AG10803 (cell line): ENCODE measurements around the gene B4GALT2.

Source experiments
- DNase-seq: peaks from one replicate; pipeline ENCODE4 v3.0.0; 2010; ENCODE audit warnings: low read depth
- H3K4me3 ChIP-seq: 2 replicates; pipeline ENCODE4 v1.5.1; 2011; ENCODE audit warnings: mild to moderate bottlenecking, low read length, control low read depth
- TF ChIP-seq, protein P1 (sequence below): conservative IDR thresholded peaks from 2 replicates; pipeline ENCODE4 v1.5.1; 2011; ENCODE audit warnings: mild to moderate bottlenecking, low read length, control low read depth, inconsistent platforms

The B4GALT2 gene

DNA sequence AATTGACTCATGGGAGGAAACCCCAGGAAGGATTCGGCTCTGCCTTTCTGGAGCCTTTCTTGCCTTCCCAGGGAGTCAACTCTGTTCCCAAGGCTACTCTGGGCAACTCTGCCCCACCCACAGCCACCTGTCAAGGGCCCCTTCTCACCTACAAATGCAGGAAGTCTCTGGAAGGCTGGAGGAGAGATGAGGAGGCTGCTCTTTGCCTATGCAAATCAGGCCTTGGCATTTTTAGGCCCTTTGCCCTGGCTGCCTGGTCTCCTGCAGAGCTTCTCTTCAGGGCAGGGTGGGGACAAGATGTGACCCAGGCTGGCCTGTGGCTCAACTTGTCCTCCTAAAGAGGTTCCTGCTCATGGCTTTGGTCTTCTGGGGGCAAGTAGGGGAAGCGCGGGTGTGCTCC, 46.8 kb downstream of the B4GALT2 start:
- no peak overlapping the region for H3K4me3 ChIP-seq

DNA sequence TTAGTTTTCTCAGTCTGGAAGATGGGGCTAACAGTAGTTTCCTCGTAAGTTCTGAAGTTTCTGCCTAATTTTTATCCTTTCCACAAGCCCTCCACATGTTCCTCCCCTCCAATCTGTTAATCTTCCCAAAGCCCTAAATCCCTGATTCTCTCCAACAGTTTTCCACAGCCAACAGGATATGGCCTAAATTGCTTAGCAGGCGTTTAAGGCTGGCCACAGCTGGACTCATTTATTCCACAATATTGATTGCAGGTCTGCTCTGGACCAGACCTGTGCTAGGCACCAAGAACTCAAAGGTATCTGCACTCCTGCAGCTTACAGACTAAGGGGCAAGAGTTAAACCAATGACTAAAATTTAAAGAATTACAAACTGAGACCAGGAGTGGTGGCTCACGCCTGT, 48.3 kb downstream of the B4GALT2 start:
- DNase-seq: no peak
- H3K4me3 ChIP-seq: no peak overlapping the region
- TF ChIP-seq, protein P1, sequence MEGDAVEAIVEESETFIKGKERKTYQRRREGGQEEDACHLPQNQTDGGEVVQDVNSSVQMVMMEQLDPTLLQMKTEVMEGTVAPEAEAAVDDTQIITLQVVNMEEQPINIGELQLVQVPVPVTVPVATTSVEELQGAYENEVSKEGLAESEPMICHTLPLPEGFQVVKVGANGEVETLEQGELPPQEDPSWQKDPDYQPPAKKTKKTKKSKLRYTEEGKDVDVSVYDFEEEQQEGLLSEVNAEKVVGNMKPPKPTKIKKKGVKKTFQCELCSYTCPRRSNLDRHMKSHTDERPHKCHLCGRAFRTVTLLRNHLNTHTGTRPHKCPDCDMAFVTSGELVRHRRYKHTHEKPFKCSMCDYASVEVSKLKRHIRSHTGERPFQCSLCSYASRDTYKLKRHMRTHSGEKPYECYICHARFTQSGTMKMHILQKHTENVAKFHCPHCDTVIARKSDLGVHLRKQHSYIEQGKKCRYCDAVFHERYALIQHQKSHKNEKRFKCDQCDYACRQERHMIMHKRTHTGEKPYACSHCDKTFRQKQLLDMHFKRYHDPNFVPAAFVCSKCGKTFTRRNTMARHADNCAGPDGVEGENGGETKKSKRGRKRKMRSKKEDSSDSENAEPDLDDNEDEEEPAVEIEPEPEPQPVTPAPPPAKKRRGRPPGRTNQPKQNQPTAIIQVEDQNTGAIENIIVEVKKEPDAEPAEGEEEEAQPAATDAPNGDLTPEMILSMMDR: no peak

More for the DNA sequence above, 46.8 kb downstream of the B4GALT2 start:
- TF ChIP-seq, protein P1: no peak
- DNase-seq: no peak

DNA sequence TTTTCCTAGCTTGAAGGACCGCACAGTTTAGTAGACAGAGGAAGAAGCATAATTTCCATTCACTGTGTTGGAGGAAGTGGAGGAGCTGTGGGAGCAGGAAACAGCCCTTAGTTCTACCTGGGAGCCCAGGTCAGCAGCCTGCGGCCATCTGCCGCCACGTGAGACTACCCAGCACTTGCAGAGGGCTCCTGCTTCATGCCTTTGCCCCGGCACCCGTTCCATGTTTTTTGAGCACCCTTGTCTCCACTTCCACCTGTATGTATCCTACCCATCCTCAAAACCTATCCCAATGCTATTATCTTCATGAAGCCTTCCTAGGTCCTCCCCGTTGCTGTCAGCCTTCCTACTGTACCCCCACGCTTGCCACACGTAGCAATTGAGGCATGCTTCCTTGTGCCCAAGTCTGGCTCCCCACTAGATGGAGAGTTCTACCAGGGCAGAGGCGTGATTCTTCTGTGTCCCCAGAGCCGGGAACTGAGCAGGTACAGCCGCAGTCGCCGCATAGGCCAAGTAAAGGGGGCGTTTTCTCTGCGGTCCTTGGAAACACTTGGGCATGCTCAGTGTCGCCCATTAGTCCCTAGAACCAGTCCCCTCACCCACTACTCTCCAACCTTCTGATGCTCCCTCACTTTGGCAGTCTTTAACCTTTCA, 50.4 kb downstream of the B4GALT2 start:
- DNase-seq: no peak
- TF ChIP-seq, protein P1: 0 out of 2 replicates have a peak, but pooled peaks have one; percentile 0
- peak overlapping the region; percentile 81 for H3K4me3 ChIP-seq

DNA sequence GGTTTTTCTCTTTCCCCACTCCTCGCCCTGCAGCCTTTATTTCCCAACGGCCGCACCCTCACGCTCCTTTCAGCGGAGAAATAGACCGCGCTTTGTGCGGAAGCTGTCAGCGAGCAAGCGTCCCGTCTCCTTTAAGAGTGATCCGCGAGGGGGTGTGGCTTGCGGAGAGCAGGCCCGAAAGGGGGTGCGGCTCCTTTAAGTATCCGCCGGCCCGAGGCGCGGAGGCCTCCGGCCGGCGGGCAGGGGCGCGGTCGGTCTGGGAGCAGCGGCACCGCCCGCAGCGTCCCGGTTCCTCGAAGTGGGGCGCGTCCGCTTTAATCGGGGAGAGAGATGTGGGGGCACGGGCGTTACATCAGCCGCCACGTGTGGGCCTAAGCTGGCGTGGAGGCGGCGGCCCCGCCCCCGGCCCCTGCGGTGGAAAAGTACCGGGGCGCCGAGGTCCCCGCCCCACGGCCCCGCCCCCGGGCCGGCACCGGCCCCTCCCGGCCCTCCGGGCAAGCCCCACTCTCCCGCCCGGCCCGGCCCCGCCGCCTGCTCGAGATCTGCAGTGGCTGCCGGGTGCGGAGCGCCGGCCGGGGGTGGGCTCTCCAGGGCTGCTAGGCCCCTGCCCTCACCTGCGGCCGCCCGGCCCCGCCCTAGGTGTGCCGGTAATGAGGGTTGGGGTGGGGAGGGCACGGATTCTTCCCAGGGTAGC, 51.0 kb downstream of the B4GALT2 start:
- TF ChIP-seq, protein P1: no peak
- peak; percentile 88 for DNase-seq
- H3K4me3 ChIP-seq: peak overlapping the region; percentile 81

DNA sequence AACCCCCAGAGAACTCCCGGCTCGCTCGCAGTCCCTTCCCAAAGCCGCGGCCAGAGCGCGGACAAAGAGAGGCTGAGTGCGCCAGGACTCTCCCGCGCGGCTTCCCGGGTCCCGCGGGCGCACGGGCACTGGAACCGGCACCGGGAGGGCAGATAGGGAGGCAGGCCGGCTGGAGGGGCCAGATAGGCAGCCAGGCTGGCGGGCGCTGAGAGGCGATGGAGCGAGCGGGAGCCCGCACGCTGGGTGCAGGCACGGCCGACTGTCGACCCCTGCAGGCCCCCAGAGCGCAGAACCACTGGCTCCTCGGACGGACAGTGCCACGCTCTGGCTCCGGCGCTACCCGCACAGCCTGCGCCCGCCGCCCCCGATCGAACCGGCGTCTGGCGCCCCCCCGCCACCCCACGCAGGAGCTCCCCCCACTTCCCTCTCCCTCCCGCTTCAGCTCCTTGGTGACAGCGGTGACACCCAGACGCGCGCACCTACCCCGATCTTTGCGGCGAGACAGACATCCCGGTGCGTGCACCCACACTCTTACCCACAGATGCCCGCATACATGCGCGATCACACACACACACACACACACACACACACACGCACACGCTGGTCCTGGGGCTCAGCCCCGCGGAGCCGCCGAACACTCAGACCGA, 51.7 kb downstream of the B4GALT2 start:
- TF ChIP-seq, protein P1: peak; percentile 9; the same call in 1 of the 2 replicates
- peak; percentile 28 for DNase-seq
- peak overlapping the region; percentile 81 for H3K4me3 ChIP-seq

DNA sequence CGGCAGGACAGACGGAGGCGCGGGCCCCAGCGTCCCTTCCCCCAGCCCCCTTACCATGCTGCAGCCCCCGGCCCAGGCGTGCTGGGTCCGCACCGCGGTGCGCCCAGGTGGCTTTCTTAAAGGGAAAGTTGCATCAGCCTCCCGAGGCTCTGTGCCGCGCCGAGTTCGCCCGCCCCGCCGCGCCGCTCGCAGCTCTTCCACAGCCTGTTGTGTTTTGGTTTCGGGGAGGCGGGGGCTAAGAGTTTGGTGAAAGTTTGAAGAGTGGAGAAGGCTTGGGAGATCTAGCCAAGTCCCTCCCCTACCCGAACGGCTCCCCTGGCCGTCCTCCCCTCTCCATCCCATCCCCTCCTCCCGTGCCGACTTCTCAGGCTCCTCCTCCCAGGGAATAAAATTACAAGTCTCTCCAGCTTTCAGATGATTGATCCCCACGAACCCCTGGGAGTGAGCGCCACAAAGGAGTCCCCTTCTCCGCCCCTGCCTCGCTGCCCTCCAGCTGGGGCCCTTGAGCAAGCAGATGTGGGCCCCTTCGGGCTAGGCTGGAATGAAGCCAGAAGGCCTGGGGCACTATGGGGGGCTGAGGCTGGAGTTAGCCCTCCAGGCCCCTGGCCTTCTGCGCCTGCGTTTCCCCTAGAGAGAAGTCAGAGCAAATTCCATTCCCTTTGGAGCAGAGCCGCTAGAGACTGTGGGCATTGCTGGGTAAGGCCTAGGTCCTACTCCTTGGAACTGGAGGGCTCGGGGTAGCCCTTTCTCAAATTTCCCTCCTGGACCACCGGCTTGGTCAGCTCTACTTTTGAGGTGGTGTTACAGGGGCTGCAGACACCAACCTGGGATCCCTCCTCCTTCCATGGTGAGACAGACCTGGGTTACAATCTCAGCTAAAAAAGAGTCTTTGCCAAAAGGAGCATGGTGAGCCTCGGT, 52.5 kb downstream of the B4GALT2 start, which contains the start of gene SLC6A9:
Gene SLC6A9 (minus strand): TSS at position 211 of the 918 bp plus-strand sequence. CDS start 7,185 bp downstream, outside the sequence.
- TF ChIP-seq, protein P1: no peak
- peak within 1 kb of the TSS; percentile 81 for H3K4me3 ChIP-seq
- peak; percentile 85 for DNase-seq
